T-helper 2 cell treated with Interferon-gamma antibody and Interleukin-4, amounts not matched to agents 100 ng/mL and 5 ng/mL, for 36 hours (primary cell): ENCODE results near the gene CLIP1. TPM values are rescaled to one million over a fixed set of nuclear protein-coding genes. Genes with fewer than 3 reads are reported as not detected.
"Not testable (repeated sequence)": the region's sequence is repeated elsewhere in the genome, so short reads cannot be mapped to it uniquely, and the experiment has no call there.

Experiments
- intact Hi-C: fragments of 100-400 bp; cut with micrococcal nuclease; formaldehyde crosslinking; loops from one replicate; pipeline ENCODE4 v1.15.1; 2023
- total RNA-seq: library from RNA; stranded (reverse); gene quantifications from 2 replicates; pipeline ENCODE4 v1.2.3, GENCODE V29; 2022

The CLIP1 gene
- total RNA-seq, 1 donor from 2014 or later = 75.8 TPM

DNA sequence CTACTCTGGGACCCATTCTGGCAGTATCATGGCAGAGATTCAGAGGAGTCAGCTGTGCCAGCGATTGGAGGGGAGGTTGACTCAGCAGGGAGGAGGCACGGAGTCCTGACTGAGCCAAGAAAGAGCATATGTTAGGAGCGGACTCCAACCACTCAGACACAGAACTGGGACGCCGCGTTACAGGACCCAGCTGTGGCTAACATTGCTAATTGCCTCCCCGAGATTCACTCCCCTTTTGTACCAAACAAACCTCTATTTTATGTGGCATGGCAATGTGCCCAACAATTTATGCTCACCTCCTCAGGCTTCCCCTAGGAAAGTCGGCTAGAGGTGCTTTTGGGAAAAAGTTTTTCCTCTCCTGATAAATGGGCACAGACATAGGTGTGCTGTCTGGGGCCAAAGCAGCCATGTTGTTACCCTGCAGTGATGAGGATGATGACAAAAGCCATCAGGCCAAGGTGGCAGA is 15.2 kb upstream of the CLIP1 start:
- intact Hi-C loops = no loop called here

DNA sequence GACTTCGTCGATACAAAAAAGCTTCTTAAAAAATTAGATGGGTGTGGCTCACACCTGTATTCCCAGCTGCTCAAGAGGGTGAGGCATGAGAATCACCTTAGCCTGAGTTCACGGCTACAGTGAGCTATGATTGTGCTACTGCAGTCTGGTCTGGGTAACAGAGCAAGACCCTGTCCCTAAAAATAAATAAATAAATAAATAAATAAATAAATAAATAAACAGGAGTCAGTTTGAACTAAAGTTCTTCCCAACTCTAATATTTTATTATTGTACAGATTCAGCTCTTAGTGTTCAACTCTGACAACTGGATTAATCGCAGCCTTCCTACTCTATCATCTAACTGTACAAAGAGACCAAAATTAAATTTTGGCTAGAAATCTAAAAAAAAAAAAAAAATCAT is 12.7 kb upstream of the CLIP1 start:
- intact Hi-C loops = no loop called here

DNA sequence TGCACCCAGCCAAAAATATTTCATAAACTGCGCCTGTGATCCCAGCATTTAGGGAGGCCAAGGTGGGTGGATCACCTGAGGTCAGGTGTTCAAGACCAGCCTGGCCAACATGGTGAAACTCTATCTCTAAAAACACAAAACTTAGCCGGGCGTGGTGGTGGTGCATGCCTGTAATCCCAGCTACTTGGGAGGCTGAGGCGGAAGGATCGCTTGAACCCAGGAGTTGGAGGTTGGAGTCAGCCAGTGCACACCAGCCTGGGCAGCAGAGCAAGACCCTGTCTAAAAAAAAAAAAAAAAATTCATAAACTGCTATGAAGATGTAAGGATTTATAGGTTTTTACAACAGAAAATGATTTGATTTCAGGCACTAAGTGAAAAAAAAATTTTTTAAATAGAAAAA is 6.6 kb upstream of the CLIP1 start:
- intact Hi-C loops = not testable (repeated sequence)

DNA sequence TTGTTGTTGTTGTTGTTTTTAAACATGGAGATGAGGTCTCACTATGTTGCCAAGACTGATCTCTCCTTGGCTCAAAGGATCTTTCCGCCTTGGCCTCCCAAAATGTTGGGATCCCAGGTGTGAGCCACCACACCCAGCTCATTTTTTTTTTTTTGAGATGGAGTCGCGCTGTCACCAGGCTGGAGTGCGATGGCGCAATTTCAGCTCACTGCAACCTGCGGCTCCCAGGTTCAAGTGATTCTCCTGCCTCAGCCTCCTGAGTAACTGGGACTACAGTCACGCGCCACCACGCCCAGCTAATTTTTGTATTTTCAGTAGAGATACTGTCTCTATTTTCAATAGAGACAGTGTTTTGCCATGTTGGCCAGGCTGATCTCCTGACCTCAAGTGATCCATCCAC is 4.9 kb upstream of the CLIP1 start:
- intact Hi-C loops = no loop called here

DNA sequence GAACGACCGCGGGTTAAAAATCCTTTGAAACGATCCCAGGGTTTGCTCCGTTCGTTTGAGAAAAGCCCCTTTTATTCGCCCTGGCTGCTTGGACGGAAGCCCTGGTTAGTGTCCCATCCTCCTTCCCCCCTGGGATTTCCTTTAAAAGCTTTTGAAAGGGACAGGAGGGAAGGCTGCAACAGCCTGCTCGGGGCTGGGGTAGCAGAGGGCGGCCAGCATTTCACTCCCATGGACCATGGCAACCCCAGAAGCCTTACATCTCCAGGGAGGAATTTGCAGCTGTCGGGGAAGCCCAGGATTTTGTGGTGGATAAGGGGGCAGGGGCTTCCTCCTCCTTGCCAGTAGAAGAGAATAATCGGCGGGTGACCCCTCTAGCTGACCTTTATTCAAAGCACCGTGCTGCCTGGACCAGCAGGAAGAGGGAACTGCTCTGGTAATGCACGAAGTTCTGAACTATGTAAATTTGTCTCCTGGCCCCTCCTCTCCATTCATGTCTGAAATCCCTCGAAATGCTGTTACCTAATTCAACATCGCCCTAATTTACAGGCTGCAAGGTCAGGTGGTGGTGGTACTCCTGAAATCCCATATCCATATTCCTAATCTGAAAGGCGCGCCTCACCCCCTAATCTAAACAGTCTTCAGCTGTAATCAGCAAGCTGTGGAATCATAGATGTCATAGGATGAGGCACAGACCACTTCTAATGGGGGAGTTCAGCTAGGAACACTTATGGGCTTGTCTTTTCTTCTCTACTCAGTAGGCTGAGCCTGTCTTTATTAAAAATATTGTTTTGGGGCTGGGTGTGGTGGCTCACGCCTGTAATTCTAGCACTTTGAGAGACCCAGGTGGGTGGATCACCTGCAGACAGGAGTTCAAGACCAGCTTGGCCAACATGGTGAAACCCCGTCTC is 1.0 kb upstream of the CLIP1 start:
- intact Hi-C loops = loop anchor here (5.0 kb wide), 2 partner anchors 34 to 49 kb away; no protein-coding TSS in a partner anchor

DNA sequence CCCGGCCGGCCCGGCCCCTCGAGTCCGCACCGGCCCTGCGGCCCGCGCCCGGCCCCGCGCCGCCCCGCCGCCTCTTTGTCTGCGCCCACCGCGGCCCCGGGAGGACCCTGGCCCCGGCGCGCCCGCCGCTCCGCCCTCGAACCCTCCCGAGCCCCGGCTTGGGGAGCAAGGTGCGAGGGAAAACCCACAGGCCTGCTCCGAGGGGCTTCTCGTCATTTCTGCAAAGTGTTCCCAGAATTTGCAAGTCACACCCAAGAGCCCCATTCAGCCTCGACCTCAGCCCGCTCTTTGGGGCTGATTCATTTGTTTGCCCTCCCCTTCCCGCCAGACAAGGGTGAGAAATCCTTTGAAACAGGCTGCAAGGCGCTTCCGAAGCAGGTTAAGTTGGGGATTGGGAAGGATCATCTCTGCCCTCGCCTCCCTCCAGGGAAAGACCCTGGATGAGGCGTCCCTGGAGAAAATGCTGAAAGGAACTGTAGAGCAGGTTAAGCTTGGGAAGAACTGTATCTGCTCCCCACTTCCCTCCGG is 325 bp upstream of the CLIP1 start:
- intact Hi-C loops = loop anchor here (5.0 kb wide), 2 partner anchors 35 to 50 kb away; no protein-coding TSS in a partner anchor

DNA sequence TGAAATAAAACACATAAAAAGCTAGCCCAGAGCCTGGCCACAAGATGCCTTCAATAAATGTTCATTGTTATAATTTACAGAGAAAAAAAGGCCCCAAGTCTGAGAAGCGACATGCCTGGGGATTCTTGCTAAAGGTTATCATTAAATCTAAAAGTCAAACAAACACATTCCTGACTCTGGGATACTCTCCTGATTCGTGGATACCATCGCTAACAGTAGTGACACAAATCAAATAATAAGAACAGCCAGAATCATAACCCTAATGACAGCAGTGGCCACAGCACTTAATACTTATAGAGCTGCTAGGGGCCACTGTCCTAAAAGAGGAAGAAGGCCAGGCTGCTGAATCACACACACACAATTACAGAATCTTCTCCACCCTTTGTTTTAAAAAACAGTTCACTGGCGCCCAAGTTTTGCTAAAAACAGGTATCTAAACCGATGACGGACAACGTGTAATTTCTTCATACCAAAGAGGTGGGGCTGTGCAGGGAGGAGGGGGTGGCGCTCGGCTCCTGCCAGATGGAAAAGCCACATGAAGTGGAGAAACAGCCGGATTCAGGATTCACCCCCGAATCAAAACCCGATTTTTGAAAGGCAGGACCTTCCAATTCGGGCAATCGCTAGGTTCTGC is 1.2 kb downstream of the CLIP1 start:
- intact Hi-C loops = loop anchor here (1.0 to 5.0 kb wide), 3 partner anchors 8 to 51 kb away; no protein-coding TSS in a partner anchor

DNA sequence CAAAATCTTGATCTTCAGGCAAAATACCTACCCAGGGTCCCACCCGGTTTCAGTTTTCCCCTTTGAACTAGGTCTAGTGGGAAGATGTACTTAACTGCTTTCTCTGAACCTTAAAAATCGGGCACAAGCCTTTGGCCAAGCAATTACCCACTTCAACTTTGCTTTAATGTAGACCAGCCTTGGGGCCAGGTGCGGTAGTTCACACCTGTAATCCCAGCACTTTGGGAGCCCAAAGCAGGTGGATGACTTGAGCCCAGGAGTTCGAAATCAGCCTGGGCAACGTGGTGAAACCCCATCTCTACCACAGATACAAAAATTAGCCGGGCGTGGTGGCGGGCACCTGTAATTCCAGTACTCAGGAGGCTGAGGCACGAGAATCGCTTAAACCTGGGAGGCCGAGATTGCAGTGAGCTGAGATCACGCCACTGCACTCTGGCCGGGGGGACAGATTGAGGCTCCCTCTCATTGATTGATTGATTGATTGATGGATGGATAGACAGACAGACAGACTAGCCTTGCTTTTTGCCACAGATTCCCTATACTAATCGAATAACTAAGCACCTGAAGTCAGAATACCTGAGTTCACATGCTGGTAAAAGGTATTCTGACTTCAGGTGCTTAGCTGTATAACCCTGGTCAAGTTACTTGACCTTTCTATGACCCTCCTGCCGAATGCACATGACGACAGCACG is 1.9 kb downstream of the CLIP1 start:
- intact Hi-C loops = loop anchor here (1.0 to 5.0 kb wide), 3 partner anchors 7 to 52 kb away; no protein-coding TSS in a partner anchor

DNA sequence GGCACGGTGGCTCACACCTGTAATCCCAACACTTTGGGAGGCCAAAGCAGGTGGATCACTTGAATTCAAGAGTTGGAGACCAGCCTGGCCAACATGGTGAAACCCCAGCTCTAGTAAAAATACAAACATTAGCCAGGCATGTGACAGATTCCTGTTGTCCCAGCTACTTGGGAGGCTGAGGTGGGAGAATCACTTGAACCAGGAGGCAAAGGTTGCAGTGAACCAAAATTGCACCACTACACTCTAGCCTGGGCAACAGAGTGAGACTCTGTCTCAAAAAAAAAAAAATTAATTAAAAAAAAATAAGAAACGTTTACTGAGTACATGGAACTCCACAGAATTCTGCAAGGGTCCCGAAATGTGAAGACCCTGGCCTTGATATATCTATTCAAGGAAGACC is 3.4 kb downstream of the CLIP1 start:
- intact Hi-C loops = not testable (repeated sequence)

DNA sequence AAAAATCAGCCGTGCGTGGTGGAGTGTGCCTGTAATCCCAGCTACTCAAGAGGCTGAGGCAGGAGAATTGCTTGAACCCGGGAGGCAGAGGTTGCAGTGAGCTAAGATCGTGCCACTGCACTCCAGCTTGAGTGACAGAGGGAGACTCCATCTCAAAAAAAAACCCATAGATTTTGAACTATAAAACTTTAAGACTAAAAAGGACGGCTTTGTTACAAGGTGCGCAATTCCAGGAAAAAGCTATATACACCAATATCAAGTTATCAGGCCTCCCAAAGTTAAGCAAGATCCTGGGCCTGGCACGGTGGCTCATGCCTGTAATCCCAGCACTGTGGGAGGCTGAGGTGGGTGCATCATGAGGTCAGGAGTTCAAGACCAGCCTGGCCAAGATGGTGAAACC is 6.8 kb downstream of the CLIP1 start:
- intact Hi-C loops = not testable (repeated sequence)

DNA sequence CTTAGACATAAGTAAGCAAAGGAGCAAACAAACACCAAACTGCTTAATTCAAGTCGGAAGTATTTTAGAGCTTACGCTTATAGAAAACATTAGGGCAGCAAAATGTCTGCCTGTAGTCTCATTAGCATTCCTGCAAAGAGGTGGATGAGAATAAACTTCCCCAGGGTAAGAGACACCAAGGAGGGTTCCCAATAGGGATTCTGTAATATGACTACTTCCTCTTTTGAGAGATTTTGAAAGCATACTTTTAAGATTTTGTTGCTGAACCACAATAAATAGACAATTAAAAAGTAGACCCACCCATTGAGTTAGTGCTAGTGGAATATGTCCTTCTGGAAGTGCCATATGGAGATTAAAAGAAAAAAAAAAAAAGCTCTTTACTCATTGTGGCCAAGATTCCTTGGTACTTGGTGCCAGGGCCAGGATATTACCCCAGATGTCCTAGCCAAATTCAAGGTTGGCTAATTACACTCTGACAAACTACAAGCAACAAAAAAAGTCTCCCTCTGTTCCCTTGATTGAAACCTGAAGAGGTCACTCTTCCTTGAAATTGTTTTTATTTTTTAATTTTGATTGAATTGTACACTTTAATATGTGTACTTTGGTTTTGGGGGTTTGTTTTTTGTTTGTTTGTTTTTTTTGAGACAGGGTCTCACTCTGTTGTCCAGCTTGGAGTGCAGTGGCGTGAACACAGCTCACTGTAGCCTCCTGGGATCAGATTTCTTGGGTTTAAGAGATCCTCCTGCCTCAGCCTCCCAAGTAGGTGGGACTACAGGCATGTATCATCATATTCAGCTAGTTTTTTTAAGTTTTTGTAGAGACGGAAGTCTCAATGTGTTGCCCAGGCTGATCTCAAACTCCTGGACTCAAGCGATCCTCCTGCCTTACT is 8.7 kb downstream of the CLIP1 start:
- intact Hi-C loops = loop anchor here (1.0 kb wide), 1 partner anchor 8 kb away; no protein-coding TSS in a partner anchor

DNA sequence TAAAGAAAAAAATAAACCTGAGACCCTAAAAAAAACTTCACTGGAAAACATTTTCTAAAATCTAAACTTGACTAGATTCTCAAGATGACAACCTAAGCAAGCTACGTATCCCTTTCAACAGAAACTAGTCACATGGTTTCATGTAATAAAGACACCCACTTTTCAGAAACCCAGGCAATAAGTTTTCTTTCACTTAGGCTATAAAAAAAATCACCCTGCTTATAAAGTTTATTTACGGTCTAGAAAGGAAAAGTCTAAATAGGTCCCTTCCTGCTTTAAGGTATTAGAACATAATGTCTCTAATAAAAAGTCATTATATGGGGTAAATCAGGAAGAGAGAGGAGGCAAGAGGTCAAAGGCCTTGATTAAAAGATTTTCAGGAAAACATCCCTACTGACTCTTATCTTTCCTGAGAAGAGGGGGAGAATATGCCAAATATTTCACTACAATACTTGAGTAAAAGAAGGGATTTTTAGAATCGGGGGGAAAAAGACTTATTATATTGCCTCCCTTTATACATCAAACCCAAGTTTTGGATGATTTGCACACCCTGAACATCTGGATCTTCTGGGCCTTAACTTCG is 9.5 kb downstream of the CLIP1 start:
- intact Hi-C loops = loop anchor here (1.0 kb wide), 1 partner anchor 8 kb away; no protein-coding TSS in a partner anchor

DNA sequence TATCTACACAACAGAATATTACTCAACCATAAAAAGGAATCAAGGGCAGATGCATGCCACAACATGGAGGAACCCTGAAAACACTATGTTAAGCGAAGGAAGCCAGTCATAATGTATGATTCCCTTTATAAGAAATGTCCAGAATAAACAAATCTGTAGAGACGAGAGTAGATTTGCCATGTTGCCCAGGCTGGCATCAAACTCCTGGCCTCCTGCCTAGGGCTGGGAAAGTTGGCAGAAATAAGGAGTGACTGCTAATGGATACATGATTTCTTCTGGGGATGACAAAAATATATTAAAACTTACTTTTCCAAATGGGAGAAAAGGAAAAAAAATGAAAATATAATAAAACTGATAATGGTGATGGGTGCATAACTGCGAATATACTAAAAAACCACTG is 10.9 kb downstream of the CLIP1 start:
- intact Hi-C loops = no loop called here

DNA sequence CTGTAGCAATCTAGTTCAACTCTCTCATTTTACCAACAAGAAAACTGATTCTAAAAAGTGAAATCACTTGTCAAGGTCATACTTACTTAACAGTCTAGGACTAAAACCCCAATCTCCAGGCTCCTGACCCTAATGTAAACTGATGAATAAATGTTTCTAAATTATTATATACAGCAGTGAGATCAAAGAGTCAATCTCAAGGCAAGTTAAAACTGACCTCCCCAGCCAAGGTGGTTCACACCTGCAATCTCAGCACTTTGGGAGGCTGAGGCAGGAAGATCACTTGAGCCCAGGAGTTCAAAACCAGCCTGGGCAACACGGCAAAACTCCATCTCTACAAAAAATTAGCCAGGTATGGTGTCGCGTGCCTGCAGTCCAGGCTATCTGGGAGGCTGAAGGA is 15.3 kb downstream of the CLIP1 start:
- intact Hi-C loops = no loop called here

DNA sequence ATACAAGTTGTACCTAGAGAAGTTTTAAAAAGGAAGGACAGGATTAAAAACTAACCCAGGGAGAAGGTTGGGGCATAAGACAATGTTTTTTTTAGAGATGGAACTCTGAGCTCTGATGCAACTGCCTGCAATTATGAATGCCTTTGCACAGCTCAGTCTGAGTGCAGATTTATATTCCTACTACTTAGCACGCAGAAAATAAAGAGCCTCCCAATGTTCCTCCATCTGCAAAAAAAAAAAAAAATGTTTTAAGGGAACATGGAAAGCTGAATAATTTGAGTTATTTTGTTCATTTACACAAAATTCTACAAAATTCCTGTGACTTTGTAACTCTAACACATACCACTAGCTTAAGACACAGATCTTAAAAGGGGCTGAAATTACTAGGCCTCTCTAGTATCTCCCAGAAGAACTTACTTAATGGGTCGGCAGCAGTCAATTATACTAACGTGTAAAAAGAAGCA is 15.7 kb downstream of the CLIP1 start:
- intact Hi-C loops = no loop called here

DNA sequence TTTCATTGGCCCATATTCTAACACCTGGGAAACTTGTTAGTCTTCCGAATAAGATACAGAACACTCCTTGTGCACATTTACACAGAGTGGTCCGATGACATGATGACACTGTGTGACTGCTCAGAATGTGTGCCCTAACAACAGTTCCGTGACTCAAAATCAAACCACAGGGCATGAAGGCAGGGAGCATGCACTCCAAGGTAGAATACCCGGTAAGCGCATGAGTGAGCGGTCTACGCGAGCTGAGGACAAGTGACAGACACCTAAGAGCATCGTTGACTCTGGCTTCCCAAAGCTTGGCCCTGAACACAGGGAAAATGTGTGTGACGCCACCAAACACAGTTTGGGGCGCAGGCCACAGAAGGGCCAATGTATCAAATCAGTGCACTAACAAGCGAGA is 18.6 kb downstream of the CLIP1 start:
- intact Hi-C loops = loop anchor here (5.0 kb wide), 1 partner anchor 48 kb away; no protein-coding TSS in a partner anchor

DNA sequence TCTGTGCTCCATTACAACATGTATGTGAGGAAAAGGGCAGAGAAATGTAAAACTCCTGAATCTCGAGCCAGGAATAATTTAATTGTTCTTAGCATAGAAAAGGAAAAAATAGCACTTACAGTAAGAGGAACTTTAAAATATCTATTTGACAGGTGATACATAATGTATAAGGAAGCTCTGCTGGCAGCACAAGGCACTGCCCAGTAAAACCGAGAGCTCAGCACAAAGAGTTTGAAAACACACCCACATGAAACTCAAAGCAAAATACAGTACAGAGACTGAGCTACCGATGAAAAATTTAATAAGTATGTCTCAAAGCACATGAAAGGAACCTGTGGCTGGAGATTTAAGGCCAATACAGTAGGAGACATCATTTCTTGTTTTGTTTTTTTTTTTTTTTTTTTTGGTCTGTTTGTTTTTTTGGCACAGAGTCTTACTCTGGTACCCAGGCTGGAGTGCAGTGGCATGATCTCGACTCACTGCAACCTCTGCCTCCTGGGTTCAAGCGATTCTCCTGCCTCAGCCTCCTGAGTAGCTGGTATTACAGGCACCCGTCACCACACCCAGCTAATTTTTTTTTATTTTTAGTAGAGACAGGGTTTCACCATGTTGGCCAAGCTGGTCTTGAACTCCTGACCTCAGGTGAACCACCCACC is 19.2 kb downstream of the CLIP1 start:
- intact Hi-C loops = loop anchor here (5.0 kb wide), 1 partner anchor 49 kb away; no protein-coding TSS in a partner anchor

DNA sequence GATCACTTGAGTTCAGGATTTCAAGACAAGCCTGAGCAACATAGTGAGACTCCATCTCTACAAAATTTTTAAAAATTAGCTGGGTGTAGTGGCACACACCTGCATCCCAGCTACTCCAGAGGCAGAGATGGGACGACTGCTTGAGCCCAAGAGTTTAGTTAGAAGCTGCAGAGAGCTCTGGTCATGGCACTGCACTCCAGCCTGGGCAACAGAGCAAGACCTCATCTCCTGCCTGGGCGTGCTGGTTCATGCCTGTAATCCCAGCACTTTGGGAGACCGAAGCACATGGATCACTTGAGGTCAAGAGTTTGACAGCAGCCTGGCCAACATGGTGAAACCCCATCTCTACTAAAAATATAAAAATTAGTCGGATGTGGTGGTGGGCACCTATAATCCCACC is 20.2 kb downstream of the CLIP1 start:
- intact Hi-C loops = loop anchor here (5.0 kb wide), 1 partner anchor 50 kb away; no protein-coding TSS in a partner anchor
